HG02588 (cell line): ENCODE results near the gene CPXM2.
"Not testable (repeated sequence)": the region's sequence is repeated elsewhere in the genome, so short reads cannot be mapped to it uniquely, and the experiment has no call there.

ENCODE experiments used
- ATAC-seq: cut with Tn5 transposase; IDR thresholded peaks from one replicate; pipeline ENCODE4 v1.9.1; 2021; ENCODE audit warnings: mild to moderate bottlenecking, moderate library complexity; ENCODE audit not compliant: unreplicated experiment

Gene CPXM2

GRCh38 chr10:123747426-123747825 is 144.2 kb downstream of the CPXM2 start:
- ATAC-seq = no peak

DNA sequence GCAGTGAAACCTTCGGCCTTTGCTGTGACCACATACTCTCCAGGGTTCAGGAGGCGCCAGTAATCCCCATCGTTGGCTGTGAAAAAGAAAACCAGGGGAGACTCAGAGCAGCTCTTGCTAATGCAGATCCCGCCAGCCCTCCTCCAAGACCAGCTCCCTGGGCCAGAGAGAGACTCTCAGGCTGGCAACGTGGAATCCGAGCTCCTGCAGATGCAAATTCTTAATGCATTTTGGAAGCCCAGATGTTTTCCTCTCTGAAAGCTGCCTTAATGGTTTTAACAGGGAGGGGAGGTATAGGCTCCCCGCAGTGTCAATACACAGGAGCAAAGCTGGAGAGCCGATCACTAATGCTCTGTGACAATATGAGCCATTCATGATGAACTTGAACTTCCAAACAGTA is 144.7 kb downstream of the CPXM2 start:
- ATAC-seq = no peak

DNA sequence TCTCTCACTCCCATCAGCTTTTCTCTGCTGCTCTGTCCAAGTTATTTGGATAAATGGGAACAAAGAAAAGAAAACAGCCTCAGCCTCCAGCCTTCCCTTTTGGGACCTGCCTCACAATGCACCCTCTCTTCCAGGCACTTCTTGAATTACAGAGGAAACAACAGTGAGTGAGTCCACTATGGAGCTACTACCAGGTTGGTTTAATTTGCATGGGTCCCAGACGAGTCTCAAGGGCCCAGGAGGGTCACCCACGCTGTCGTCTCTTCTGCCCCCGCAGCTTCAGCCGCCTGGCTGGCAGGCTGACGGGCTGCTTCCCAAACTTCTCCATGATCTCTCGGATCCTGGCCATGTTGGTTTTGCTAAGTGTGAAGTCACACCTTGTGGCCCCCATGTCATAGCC is 145.1 kb downstream of the CPXM2 start:
- no peak for ATAC-seq

DNA sequence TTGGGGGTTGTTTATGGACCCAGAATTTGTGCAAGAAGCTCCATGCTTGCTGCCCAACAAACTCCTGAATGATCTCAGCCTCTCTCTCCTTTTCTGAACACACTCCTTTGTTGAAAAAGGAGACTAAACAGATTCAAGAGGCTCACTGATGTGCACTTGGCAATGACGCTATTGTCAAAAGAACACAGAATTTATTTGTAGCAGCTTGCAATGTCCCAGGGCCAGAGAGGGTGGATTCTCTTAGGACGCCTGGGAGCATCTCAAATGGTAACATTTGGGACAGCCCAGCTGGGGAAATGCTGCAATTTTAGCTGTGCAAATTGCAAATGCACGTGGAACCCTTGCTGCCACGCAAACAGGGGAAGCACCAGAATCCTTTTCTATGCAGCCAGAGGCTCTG is 145.5 kb downstream of the CPXM2 start:
- ATAC-seq = no peak

DNA sequence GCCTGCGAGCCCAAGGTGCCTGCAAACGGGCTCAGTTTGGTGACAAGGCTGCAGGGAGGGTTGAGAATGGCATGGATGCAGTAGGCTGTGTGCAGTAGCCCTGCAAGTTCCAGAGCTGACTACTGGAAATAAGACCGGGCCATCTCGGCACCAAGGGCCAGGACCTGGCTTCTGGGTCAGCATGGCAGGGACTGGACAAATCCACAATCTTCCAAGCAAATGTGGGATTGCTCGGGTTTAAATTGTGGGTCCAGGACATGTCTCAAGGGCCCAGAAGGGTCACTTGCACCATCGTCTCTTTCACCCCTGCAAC is 147.4 kb downstream of the CPXM2 start:
- no peak for ATAC-seq

- no peak for ATAC-seq
These were observed 148.0 kb downstream of the CPXM2 start for GRCh38 chr10:123743441-123744223.

- ATAC-seq = no peak
These were observed 148.7 kb downstream of the CPXM2 start for GRCh38 chr10:123742751-123743440.

GRCh38 chr10:123741711-123742110 is 149.9 kb downstream of the CPXM2 start:
- no peak for ATAC-seq

DNA sequence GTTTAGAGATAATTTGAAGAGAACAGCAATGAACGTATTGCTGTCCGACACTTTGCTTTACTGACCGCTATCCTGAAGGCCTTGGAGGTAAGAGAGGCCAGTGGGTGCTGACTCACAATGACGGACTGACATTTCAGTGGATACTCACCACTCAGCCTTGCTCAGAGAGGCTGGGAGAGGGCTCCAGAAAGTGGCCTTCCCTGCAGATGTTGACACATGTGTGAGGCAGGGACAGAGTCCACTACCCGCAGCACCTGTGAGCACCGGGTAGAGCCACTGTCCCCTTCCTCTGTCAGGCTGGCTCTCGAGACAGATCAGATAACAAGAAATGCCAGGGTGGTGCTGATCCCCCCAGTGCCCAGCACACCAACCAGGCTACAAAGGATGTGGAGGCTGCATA is 150.5 kb downstream of the CPXM2 start:
- no peak for ATAC-seq

DNA sequence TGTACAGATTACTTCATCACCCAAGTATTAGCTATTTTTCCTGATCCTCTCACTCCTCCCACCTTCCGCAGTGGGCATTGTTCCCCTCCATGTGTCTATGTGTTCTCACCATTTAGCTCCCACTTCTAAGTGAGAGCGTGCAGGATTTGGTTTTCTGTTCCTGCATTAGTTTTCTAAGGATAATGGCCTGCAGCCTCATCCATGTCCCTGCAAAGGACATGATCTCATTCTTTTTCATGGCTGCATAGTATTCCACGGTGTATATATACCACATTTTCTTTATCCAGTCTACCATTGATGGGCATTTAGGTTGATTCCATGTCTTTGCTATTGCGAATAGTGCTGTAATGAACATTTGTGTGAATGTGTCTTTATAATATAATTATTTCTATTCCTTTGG is 154.7 kb downstream of the CPXM2 start:
- ATAC-seq = not testable (repeated sequence)

- ATAC-seq = no peak
These were observed 162.1 kb downstream of the CPXM2 start for GRCh38 chr10:123729523-123729922.

DNA sequence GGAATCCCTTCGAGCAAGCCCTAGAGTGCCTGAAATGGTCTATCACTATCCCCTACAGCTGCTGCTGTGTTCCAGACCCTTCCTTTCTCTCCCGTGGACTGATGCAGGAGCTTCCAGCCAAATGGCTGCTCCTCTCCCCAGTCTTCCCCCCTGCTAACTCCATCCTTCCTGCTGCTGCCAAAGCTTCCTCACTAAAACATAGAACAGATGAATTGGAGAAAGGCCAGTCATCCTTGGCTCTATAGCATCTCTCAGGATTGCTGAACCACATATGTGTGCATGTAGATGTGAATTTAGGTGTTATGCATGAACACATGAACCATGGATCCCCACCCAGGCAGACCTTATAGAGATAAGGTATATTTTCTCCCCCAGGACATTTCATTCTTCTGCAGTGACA is 164.8 kb downstream of the CPXM2 start:
- no peak for ATAC-seq

DNA sequence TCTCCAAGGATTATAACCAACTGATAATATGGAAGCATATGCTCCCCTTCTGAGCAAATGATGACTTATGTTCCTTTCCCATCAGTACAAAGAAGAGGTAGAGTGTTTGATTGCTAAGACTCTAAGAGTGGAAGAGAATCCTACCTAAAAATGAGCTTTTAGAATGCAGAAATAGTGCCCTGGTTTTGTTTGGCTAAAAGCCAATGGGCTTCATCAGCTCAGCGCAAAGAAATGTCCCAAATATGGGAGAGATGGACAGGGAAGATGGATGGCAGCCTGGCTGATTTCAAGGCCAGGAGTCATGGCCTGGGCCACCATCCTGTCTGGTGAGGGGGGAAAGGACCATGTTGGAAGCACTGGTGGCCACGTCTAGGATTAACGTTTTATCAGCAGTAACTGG is 165.2 kb downstream of the CPXM2 start:
- no peak for ATAC-seq

- no peak for ATAC-seq
These were observed 166.9 kb downstream of the CPXM2 start for GRCh38 chr10:123724747-123725146.

GRCh38 chr10:123722351-123722750 is 169.3 kb downstream of the CPXM2 start:
- ATAC-seq = no peak

GRCh38 chr10:123721441-123722049 is 170.1 kb downstream of the CPXM2 start:
- ATAC-seq = no peak

DNA sequence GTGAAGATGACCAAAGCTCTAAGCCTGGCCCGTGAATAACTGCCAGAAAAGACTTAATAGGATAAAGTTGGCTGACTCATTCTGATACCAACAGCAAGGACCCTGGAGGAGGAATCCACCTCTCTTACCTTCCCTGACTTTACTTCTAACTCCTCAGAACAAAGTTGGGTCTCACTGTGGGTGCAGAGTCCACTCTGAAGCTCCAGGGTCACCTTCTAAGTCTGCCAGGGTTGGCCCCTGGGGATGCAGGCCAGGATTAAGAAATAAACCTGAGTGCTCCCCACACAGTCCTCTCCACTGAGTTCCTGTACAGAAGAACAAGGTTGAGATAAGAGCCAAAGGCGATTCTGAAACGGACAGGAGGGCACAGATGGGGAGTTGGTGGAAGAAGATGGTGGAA is 171.1 kb downstream of the CPXM2 start:
- no peak for ATAC-seq

DNA sequence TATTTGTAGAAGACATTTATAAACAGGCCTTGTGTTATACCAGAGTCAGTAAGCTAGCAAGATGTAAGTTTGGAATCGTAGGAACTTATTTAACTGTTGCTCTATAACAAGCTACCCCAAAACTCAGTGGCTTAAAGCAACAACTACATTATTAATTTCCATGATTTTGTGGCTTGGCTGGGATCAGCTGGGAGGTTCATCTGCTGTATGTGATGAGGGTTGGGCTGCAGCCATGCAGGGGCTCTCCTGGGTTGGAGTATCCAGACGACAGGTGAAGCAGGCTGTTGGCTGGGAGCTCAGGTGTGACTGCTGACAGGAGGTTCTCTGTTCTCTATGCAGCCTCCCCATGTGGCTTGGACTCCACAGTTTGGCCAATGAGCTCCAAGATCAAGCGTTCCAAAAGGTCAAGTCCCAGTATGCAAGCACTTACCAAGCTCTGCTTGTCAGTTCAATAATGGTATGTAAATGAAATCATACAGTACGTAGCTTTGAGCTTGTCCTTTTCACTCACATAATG is 173.0 kb downstream of the CPXM2 start:
- no peak for ATAC-seq

GRCh38 chr10:123717336-123717735 is 174.3 kb downstream of the CPXM2 start:
- ATAC-seq = no peak

GRCh38 chr10:123715546-123715945 is 176.1 kb downstream of the CPXM2 start:
- no peak for ATAC-seq

- no peak for ATAC-seq
These were observed 185.4 kb downstream of the CPXM2 start for GRCh38 chr10:123706236-123706635.

GRCh38 chr10:123704812-123705211 is 186.8 kb downstream of the CPXM2 start:
- ATAC-seq = no peak
